Nephron (organoid): Measurements from ENCODE around the gene ATP5F1D.

Experiments used
- H3K27ac Mint-ChIP-seq, 3 experiments: 2 replicates each; pipeline ENCODE4 v1.8.0; 2020; ENCODE audit warnings: mixed read lengths in 3 of 3, mild to moderate bottlenecking in 2 of 3, moderate library complexity in 1 of 3
- H3K27me3 Mint-ChIP-seq: 2 replicates; pipeline ENCODE4 v1.8.0; 2021; ENCODE audit warnings: low read depth, mild to moderate bottlenecking, moderate library complexity, mixed read lengths
- H3K36me3 Mint-ChIP-seq: 2 replicates; pipeline ENCODE4 v1.8.0; 2020; ENCODE audit warnings: low read depth, mixed read lengths
- H3K4me1 Mint-ChIP-seq: 2 replicates; pipeline ENCODE4 v1.8.0; 2020; ENCODE audit warnings: mixed read lengths
- H3K4me3 Mint-ChIP-seq, 3 experiments: 2 replicates each; pipeline ENCODE4 v1.8.0; 2020; ENCODE audit warnings: mild to moderate bottlenecking in 3 of 3, mixed read lengths in 3 of 3, moderate library complexity in 2 of 3
- H3K9me3 Mint-ChIP-seq: 2 replicates; pipeline ENCODE4 v1.8.0; 2020; ENCODE audit warnings: mixed read lengths
- CTCF ChIP-seq, 3 experiments: fragments of 200-600 bp; sonication (generic); IDR thresholded peaks; one replicate each; pipeline ENCODE4 v1.5.0; 2021; ENCODE audit warnings: antibody characterized with exemption in 3 of 3; ENCODE audit not compliant: unreplicated experiment in 3 of 3

The ATP5F1D gene

DNA sequence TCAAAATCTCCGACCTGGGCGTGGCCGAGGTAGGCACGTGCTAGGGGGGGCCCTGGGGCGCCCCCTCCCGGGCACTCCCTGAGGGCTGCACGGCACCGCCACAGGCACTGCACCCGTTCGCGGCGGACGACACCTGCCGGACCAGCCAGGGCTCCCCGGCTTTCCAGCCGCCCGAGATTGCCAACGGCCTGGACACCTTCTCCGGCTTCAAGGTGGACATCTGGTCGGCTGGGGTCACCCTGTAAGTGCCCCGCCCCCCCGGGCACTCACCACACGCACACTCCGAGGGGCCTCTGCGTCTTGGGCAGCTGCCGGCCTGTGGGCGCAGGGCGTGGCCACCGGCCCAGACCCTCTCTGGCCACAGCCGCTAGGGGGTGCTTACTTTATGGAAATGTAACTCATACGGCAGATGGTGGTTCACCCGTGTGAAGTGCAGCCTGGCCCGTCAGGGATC, 21.0 kb upstream of the ATP5F1D start:
- Mint-ChIP-seq H3K4me1 (peaks cover 19% of the 10 kb centered on the region), H3K27ac (no peak overlapping the region), H3K9me3 (no peaks in the 10 kb centered on the region), H3K27me3 (no peaks in the 10 kb centered on the region), H3K4me3 (no peak overlapping the region), H3K36me3 (no peaks in the 10 kb centered on the region)
- no peak for TF ChIP-seq CTCF (IDR thresholded peaks at IDR 0.05; ENCODE audit: unreplicated experiment in 3 of 3)

DNA sequence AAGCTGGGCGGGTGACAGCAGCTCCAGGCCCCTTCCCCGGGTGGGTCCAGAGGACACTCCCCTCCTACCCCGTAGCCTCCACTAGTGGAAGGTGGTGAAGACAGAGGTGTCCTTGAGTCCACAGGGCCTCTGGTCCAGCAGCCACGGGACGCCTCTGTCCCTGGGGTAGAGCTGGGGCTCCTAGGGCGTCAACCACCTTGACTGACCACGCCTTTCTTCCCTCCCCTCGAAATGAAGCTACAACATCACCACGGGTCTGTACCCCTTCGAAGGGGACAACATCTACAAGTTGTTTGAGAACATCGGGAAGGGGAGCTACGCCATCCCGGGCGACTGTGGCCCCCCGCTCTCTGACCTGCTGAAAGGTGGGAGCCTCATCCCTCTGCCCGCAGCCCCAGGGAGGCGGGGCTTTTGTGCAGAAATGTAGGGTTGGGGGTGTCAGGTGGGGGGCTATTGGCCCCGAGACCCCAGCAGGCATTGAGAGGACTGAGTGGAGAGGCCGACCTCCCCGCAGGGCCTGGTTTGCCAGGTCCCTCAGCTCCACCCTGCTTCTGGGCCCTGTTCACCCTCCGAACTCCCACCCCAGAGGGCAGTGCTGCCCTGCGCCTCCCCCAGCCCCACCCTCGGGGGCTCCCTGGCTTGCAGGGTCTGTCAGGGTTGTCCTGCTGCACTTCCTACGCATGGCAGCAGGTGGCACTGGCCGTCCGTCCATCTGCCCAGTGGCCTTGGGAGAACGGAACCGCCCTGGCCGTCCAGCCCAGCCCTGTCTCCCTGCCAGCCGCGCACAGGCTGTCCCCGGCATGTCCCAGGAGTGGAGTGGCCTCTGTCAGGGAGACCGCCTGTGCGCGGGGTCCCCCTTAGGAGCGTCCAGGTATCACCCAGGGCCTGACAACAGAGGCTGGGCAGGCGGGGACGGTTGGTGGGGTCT, 20.3 kb upstream of the ATP5F1D start:
- peak; percentile 63 to 71 (median 64) for TF ChIP-seq CTCF (IDR thresholded peaks at IDR 0.05; ENCODE audit: unreplicated experiment in 3 of 3)
- Mint-ChIP-seq H3K4me3 (no peak overlapping the region), H3K27me3 (no peaks in the 10 kb centered on the region), H3K27ac (no peak overlapping the region), H3K4me1 (peaks cover 15% of the 10 kb centered on the region), H3K36me3 (no peaks in the 10 kb centered on the region), H3K9me3 (no peaks in the 10 kb centered on the region)

- H3K36me3 Mint-ChIP-seq: no peaks in the 10 kb centered on the region
- no peaks in the 10 kb centered on the region for H3K9me3 Mint-ChIP-seq
- no peaks in the 10 kb centered on the region for H3K27me3 Mint-ChIP-seq
- no peak overlapping the region for H3K27ac Mint-ChIP-seq
- H3K4me3 Mint-ChIP-seq: no peak overlapping the region
- TF ChIP-seq CTCF (IDR thresholded peaks at IDR 0.05; ENCODE audit: unreplicated experiment in 3 of 3): no peak
- peaks cover 14% of the 10 kb centered on the region for H3K4me1 Mint-ChIP-seq
Observed at GRCh38 chr19:1221904-1222255, 19.7 kb upstream of the ATP5F1D start.

- no peaks in the 10 kb centered on the region for H3K9me3 Mint-ChIP-seq
- no peak for TF ChIP-seq CTCF (IDR thresholded peaks at IDR 0.05; ENCODE audit: unreplicated experiment in 3 of 3)
- no peak overlapping the region for H3K27ac Mint-ChIP-seq
- H3K27me3 Mint-ChIP-seq: no peaks in the 10 kb centered on the region
- H3K4me1 Mint-ChIP-seq: peaks cover 9% of the 10 kb centered on the region
- H3K36me3 Mint-ChIP-seq: no peaks in the 10 kb centered on the region
- H3K4me3 Mint-ChIP-seq: no peak overlapping the region
Observed at GRCh38 chr19:1222394-1222793, 19.2 kb upstream of the ATP5F1D start.

DNA sequence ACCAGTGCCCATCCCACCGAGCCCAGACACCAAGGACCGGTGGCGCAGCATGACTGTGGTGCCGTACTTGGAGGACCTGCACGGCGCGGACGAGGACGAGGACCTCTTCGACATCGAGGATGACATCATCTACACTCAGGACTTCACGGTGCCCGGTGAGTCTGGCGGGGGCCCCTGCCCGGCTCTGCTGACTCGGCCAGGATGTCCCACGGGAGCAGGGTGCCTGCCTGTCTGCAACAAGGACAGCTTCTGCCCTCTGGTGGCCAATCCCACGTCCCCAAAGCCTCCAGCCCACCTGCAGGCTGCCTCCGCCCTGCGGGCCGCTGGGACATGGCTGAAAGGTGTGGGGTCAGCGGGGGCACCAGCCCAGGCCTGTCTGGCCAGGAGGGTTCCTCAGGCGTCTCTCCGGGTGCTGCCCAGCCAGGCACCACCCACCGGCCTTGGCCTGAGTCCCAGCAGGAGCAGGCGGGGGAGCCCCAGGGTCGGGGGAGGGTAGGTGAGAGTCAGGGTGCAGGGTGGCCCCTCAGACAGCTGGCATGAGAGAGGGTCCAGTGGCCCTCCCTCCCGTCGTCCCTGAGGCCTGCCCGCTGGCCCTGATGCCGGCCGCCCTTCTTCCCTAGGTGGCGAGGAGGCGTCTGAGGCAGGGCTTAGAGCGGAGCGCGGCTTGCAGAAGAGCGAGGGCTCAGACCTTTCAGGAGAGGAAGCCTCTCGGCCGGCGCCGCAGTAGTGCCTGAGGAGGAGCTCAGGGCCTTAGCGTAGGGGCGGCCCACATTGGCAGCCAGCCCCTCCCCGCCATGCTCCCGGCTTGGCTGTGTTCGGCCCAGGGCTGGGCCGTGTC, 18.3 kb upstream of the ATP5F1D start:
- Mint-ChIP-seq H3K4me3 (no peak overlapping the region), H3K4me1 (peaks cover 2% of the 10 kb centered on the region), H3K27ac (no peak overlapping the region), H3K9me3 (no peaks in the 10 kb centered on the region), H3K27me3 (no peaks in the 10 kb centered on the region), H3K36me3 (peaks cover 3% of the 10 kb centered on the region)
- peak; percentile 27 to 45 (median 28) for TF ChIP-seq CTCF (IDR thresholded peaks at IDR 0.05; ENCODE audit: unreplicated experiment in 3 of 3)
